Hepatocyte (in vitro differentiated cells): Measurements from ENCODE around the gene CHST13. TPM values are rescaled to one million over a fixed set of nuclear protein-coding genes. Genes with fewer than 3 reads are reported as not detected.

Experiments used
- DNase-seq: peaks from one replicate; pipeline ENCODE4 v3.0.0-alpha.2; 2016; ENCODE audit warnings: low spot score
- H2AFZ ChIP-seq: fragments of 200-600 bp; sonication (generic); 2 replicates; pipeline ENCODE4 v1.6.0; 2016; ENCODE audit warnings: antibody characterized with exemption, mild to moderate bottlenecking
- H3K27ac ChIP-seq: fragments of 200-600 bp; sonication (generic); 2 replicates; pipeline ENCODE4 v1.5.1; 2016; ENCODE audit warnings: mild to moderate bottlenecking
- H3K27me3 ChIP-seq: fragments of 200-600 bp; sonication (generic); 2 replicates; pipeline ENCODE4 v1.6.1; 2016
- H3K36me3 ChIP-seq: fragments of 200-600 bp; sonication (generic); replicated peaks from 2 replicates; pipeline ENCODE4 v1.5.1; 2016; ENCODE audit warnings: low read depth; ENCODE audit not compliant: insufficient read depth
- H3K4me1 ChIP-seq: fragments of 200-600 bp; sonication (generic); 2 replicates; pipeline ENCODE4 v1.5.1; 2016; ENCODE audit warnings: mild to moderate bottlenecking, moderate library complexity; ENCODE audit not compliant: insufficient read depth
- H3K4me2 ChIP-seq: fragments of 200-600 bp; sonication (generic); 2 replicates; pipeline ENCODE4 v1.6.0; 2016
- H3K4me3 ChIP-seq: fragments of 200-600 bp; sonication (generic); 2 replicates; pipeline ENCODE4 v1.5.1; 2016; ENCODE audit warnings: mild to moderate bottlenecking
- H3K79me2 ChIP-seq: fragments of 200-600 bp; sonication (generic); 2 replicates; pipeline ENCODE4 v1.6.0; 2017; ENCODE audit warnings: mild to moderate bottlenecking
- H3K9me2 ChIP-seq: fragments of 200-600 bp; sonication (generic); replicated peaks from 2 replicates; pipeline ENCODE4 v1.6.0; 2017; ENCODE audit warnings: mild to moderate bottlenecking; ENCODE audit not compliant: insufficient read depth
- H3K9me3 ChIP-seq: fragments of 200-600 bp; sonication (generic); 2 replicates; pipeline ENCODE4 v1.5.1; 2016; ENCODE audit warnings: low read depth, mild to moderate bottlenecking
- H4K20me1 ChIP-seq: fragments of 200-600 bp; sonication (generic); 2 replicates; pipeline ENCODE4 v1.6.0; 2016; ENCODE audit warnings: mild to moderate bottlenecking; ENCODE audit not compliant: insufficient read depth, poor library complexity, severe bottlenecking
- CTCF ChIP-seq: fragments of 200-600 bp; sonication (generic); IDR thresholded peaks from 2 replicates; pipeline ENCODE4 v1.5.1; 2016; ENCODE audit warnings: antibody characterized with exemption, mild to moderate bottlenecking; ENCODE audit not compliant: poor library complexity
- EZH2 ChIP-seq: fragments of 200-600 bp; sonication (generic); IDR thresholded peaks from 2 replicates; pipeline ENCODE4 v1.6.1; 2016; ENCODE audit warnings: antibody characterized with exemption, mild to moderate bottlenecking, borderline replicate concordance
- EZH2phosphoT487 ChIP-seq: fragments of 200-600 bp; sonication (generic); IDR thresholded peaks from one replicate; pipeline ENCODE4 v1.6.1; 2018; ENCODE audit warnings: antibody characterized with exemption, mild to moderate bottlenecking, low read depth, moderate library complexity; ENCODE audit not compliant: unreplicated experiment, severe bottlenecking
- WGBS: methylation state at CpG from one replicate; pipeline ENCODE4 v1.1.6; 2016; ENCODE audit warnings: low lambda C conversion rate; ENCODE audit errors: missing lambda C conversion rate; 5-methylcytosine and 5-hydroxymethylcytosine counted together
- polyA plus RNA-seq: library from polyadenylated mRNA; unstranded; fragments of >200 nt; fragmentation: Nextera tagmentation; extraction: Ambion mirVana; gene quantifications from 2 replicates; pipeline ENCODE4 v1.2.1, GENCODE V29; 2016
- total RNA-seq: library from RNA; depleted of rRNA; stranded (reverse); fragments of >200 nt; gene quantifications from 2 replicates; pipeline ENCODE4 v1.2.3, GENCODE V29; 2014

The CHST13 gene
- total and polyA plus RNA-seq, 2 experiments from 2014 or later: 31.5 to 54.6 TPM

- Histone ChIP-seq H3K27ac (no peak overlapping the region), H3K4me3 (no peak overlapping the region), H3K79me2 (no peaks in the 10 kb centered on the region), H3K36me3 (no peaks in the 10 kb centered on the region), H3K4me1 (no peaks in the 10 kb centered on the region), H3K9me2 (no peaks in the 10 kb centered on the region), H3K4me2 (no peak overlapping the region), H4K20me1 (no peaks in the 10 kb centered on the region), H2AFZ (no peak overlapping the region), H3K9me3 (no peaks in the 10 kb centered on the region), H3K27me3 (no peaks in the 10 kb centered on the region)
- no peak for TF ChIP-seq EZH2phosphoT487
- DNase-seq: peak; percentile 52
- WGBS: 50% methylated on average over 9 of the region's 9 CpGs
These were observed 16.4 kb downstream of the CHST13 start for GRCh38 chr3:126540342-126540849.

- TF ChIP-seq EZH2 (no peak), CTCF (no peak), EZH2phosphoT487 (no peak)
- H3K4me2 ChIP-seq: no peak overlapping the region
- H3K4me1 ChIP-seq: no peaks in the 10 kb centered on the region
- H3K27ac ChIP-seq: no peak overlapping the region
- DNase-seq: no peak
- H3K4me3 ChIP-seq: no peak overlapping the region
- 84% methylated on average over 24 of the region's 24 CpGs for WGBS
- no peaks in the 10 kb centered on the region for H3K9me2 ChIP-seq
- H2AFZ ChIP-seq: no peak overlapping the region
- no peaks in the 10 kb centered on the region for H3K79me2 ChIP-seq
- no peaks in the 10 kb centered on the region for H4K20me1 ChIP-seq
- no peaks in the 10 kb centered on the region for H3K9me3 ChIP-seq
- no peaks in the 10 kb centered on the region for H3K27me3 ChIP-seq
- no peaks in the 10 kb centered on the region for H3K36me3 ChIP-seq
These were observed 17.1 kb downstream of the CHST13 start for GRCh38 chr3:126540951-126541627.

- over 99% methylated on average over 55 of the region's 101 CpGs for whole genome bisulfite sequencing
- Histone ChIP-seq H3K27me3 (no peaks in the 10 kb centered on the region), H3K79me2 (no peaks in the 10 kb centered on the region), H3K4me1 (no peaks in the 10 kb centered on the region), H3K4me2 (no peak overlapping the region), H4K20me1 (no peaks in the 10 kb centered on the region), H2AFZ (no peak overlapping the region), H3K36me3 (no peaks in the 10 kb centered on the region), H3K4me3 (no peak overlapping the region), H3K27ac (no peak overlapping the region), H3K9me3 (no peaks in the 10 kb centered on the region), H3K9me2 (no peaks in the 10 kb centered on the region)
- no peak for TF ChIP-seq EZH2phosphoT487
- DNase-seq: no peak
These were observed 17.8 kb downstream of the CHST13 start for GRCh38 chr3:126541628-126542339.

GRCh38 chr3:126542340-126543241, 18.6 kb downstream of the CHST13 start:
- Histone ChIP-seq H3K4me1 (no peaks in the 10 kb centered on the region), H2AFZ (no peak overlapping the region), H3K4me3 (no peak overlapping the region), H3K9me2 (no peaks in the 10 kb centered on the region), H3K79me2 (no peaks in the 10 kb centered on the region), H3K4me2 (no peak overlapping the region), H3K27me3 (no peaks in the 10 kb centered on the region), H3K36me3 (no peaks in the 10 kb centered on the region), H3K27ac (no peak overlapping the region), H4K20me1 (no peaks in the 10 kb centered on the region), H3K9me3 (no peaks in the 10 kb centered on the region)
- DNase-seq: no peak
- TF ChIP-seq EZH2 (no peak), CTCF (no peak), EZH2phosphoT487 (no peak)
- WGBS: 97% methylated on average over 37 of the region's 57 CpGs
